ENCODE data around the gene LAMC3. TPM values are rescaled to one million over a fixed set of nuclear protein-coding genes. Genes with fewer than 3 reads are reported as not detected.

LAMC3 gene
- total RNA-seq, 1 experiment from 2014 or later, result 0.28 TPM

DNA sequence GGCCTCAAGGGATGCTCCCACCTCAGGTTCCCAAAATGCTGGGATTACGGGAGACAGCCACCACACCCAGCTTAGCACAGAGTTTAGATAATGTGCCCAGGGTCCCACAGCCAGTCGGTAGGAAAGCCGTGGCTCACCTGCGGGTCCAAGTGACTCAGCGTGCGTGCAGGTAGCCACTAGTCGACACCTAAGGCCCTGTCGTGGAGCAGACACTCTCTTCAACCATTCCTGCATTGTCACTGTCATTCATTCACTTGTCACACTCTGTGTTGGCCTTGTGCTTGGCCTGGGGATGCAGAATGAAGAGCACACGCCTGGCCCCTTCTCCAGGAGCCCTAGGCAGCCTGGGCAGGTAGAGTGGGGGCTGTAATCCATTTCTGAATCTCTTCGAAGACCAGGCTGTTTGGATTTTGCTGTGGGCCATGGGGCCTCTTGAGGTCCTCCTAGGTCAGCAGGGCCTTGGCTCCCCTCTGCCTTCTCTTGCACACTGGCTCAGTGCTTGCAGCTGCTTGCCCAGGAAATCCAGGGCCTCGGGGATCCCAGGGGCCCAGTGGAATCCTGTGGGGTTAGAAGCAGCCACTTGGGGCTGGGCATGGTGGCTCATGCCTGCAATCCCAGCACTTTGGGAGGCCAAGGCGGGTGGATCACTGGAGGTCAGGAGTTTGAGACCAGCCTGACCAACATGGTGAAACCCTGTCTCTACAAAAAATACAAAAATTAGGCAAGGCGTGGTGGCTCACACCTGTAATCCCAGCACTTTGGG, 81.2 kb downstream of the LAMC3 start:
- Histone ChIP-seq H3K9me3 (ENCODE audit: low read depth, low read length, poor library complexity, severe bottlenecking) (no peaks in the 10 kb centered on the region), H3K4me3 (ENCODE audit: low read depth, low read length, poor library complexity, severe bottlenecking) (no peak overlapping the region), H3K36me3 (ENCODE audit: insufficient read depth, low read length, poor library complexity, severe bottlenecking) (no peaks in the 10 kb centered on the region), H3K27ac (ENCODE audit: low read depth, low read length, poor library complexity, severe bottlenecking) (no peak overlapping the region), H3K27me3 (replicated peaks; ENCODE audit: insufficient read depth, low read depth, low read length, poor library complexity) (no peaks in the 10 kb centered on the region), H3K4me1 (ENCODE audit: insufficient read depth, low read length, poor library complexity, severe bottlenecking) (no peaks in the 10 kb centered on the region)
- no TSS peak for BruUV-seq (replicated peaks)
- no peak for DNase-seq (ENCODE audit: low spot score)
- ChIA-PET CTCF (no interaction called here), POLR2A (ENCODE audit: low non-redundant PET) (no interaction called here)
- intact Hi-C loops (cut with micrococcal nuclease; ENCODE audit: unreplicated experiment), result no loop called here
- TF ChIP-seq, protein P1, sequence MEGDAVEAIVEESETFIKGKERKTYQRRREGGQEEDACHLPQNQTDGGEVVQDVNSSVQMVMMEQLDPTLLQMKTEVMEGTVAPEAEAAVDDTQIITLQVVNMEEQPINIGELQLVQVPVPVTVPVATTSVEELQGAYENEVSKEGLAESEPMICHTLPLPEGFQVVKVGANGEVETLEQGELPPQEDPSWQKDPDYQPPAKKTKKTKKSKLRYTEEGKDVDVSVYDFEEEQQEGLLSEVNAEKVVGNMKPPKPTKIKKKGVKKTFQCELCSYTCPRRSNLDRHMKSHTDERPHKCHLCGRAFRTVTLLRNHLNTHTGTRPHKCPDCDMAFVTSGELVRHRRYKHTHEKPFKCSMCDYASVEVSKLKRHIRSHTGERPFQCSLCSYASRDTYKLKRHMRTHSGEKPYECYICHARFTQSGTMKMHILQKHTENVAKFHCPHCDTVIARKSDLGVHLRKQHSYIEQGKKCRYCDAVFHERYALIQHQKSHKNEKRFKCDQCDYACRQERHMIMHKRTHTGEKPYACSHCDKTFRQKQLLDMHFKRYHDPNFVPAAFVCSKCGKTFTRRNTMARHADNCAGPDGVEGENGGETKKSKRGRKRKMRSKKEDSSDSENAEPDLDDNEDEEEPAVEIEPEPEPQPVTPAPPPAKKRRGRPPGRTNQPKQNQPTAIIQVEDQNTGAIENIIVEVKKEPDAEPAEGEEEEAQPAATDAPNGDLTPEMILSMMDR (conservative IDR thresholded peaks at IDR 0.05; ENCODE audit: low read depth, low read length), result no peak
- no peak for TF ChIP-seq EZH2 (IDR thresholded peaks at IDR 0.05; ENCODE audit: borderline replicate concordance, low read depth, low read length, poor library complexity, severe bottlenecking)

DNA sequence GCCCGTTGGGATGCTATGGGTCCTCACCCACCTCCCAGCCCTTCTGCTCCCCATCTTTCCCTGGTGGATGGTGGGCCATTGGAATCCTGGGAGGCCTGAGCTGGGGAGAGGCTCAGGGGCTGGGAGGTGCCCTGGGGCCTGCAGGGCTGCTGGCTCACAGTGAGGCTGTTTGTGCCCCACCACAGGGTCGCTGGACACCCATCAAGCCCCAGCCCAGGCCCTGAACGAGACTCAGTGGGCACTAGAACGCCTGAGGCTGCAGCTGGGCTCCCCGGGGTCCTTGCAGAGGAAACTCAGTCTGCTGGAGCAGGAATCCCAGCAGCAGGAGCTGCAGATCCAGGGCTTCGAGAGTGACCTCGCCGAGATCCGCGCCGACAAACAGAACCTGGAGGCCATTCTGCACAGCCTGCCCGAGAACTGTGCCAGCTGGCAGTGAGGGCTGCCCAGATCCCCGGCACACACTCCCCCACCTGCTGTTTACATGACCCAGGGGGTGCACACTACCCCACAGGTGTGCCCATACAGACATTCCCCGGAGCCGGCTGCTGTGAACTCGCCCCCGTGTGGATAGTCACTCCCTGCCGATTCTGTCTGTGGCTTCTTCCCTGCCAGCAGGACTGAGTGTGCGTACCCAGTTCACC, 82.5 kb downstream of the LAMC3 start:
- POLR2A ChIA-PET (ENCODE audit: low non-redundant PET), result no interaction called here
- TF ChIP-seq, protein P1 (conservative IDR thresholded peaks at IDR 0.05; ENCODE audit: low read depth, low read length), result no peak
- TF ChIP-seq EZH2 (IDR thresholded peaks at IDR 0.05; ENCODE audit: borderline replicate concordance, low read depth, low read length, poor library complexity, severe bottlenecking), result no peak
- Histone ChIP-seq H3K9me3 (ENCODE audit: low read depth, low read length, poor library complexity, severe bottlenecking) (no peaks in the 10 kb centered on the region), H3K27me3 (replicated peaks; ENCODE audit: insufficient read depth, low read depth, low read length, poor library complexity) (peaks cover 7% of the 10 kb centered on the region), H3K36me3 (ENCODE audit: insufficient read depth, low read length, poor library complexity, severe bottlenecking) (no peaks in the 10 kb centered on the region), H3K4me3 (ENCODE audit: low read depth, low read length, poor library complexity, severe bottlenecking) (no peak overlapping the region), H3K27ac (ENCODE audit: low read depth, low read length, poor library complexity, severe bottlenecking) (no peak overlapping the region), H3K4me1 (ENCODE audit: insufficient read depth, low read length, poor library complexity, severe bottlenecking) (no peaks in the 10 kb centered on the region)
- intact Hi-C loops (cut with micrococcal nuclease; ENCODE audit: unreplicated experiment), result no loop called here
- CTCF ChIA-PET, result no interaction called here
- no TSS peak for BruUV-seq (replicated peaks)
- DNase-seq (ENCODE audit: low spot score), result no peak

DNA sequence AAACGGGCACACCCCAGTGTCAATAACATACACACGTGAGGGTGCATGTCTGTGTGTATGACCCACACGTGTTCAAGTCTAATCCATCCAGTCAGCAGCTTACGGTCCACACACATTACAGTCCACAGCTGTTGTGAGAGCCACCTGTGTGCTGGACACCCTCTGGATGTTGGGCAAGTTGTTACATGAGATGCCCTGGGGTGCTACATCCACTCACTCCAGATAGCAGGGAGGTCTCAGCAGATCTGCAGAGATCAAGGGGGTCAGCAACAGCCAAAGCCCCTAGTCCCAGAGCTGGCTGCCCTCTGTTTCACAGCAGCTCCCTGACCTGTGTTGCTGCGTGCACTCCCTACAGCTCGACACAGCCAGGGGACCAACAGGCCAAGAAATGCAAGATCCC, 83.1 kb downstream of the LAMC3 start:
- no peak for DNase-seq (ENCODE audit: low spot score)
- TF ChIP-seq EZH2 (IDR thresholded peaks at IDR 0.05; ENCODE audit: borderline replicate concordance, low read depth, low read length, poor library complexity, severe bottlenecking), result no peak
- TF ChIP-seq, protein P1 (conservative IDR thresholded peaks at IDR 0.05; ENCODE audit: low read depth, low read length), result no peak
- intact Hi-C loops (cut with micrococcal nuclease; ENCODE audit: unreplicated experiment), result no loop called here
- ChIA-PET CTCF (no interaction called here), POLR2A (ENCODE audit: low non-redundant PET) (no interaction called here)
- Histone ChIP-seq H3K4me3 (ENCODE audit: low read depth, low read length, poor library complexity, severe bottlenecking) (no peak overlapping the region), H3K4me1 (ENCODE audit: insufficient read depth, low read length, poor library complexity, severe bottlenecking) (no peaks in the 10 kb centered on the region), H3K27me3 (replicated peaks; ENCODE audit: insufficient read depth, low read depth, low read length, poor library complexity) (peaks cover 7% of the 10 kb centered on the region), H3K27ac (ENCODE audit: low read depth, low read length, poor library complexity, severe bottlenecking) (no peak overlapping the region), H3K36me3 (ENCODE audit: insufficient read depth, low read length, poor library complexity, severe bottlenecking) (no peaks in the 10 kb centered on the region), H3K9me3 (ENCODE audit: low read depth, low read length, poor library complexity, severe bottlenecking) (no peaks in the 10 kb centered on the region)
- BruUV-seq (replicated peaks), result no TSS peak

All from A673 (cell line).